ENCODE measurements around the gene C11orf58. TPM values are rescaled to one million over a fixed set of nuclear protein-coding genes. Genes with fewer than 3 reads are reported as not detected.

C11orf58 gene
- total RNA-seq, 2 experiments from 2014 or later, result 132 to 134 TPM

DNA sequence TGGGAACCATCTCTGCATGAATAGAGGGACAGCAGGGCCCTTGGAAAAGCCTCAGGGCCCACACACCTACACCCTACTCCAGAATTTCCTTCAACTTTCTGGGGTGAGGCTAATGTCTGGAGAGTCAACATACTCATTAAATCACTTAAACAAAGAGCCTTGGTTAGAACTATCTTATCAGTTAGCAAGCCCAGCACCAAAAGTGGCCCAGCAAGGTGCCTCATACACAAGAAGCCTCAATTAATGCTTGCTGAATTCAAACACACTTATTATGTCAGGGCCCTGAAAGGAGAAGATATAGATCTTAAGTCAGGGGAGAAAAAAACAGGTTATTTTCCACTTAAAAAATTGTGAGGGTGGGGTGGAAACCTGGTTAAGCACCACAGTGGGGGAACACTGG lies 61.4 kb downstream of the C11orf58 start:
- intact Hi-C loops (cut with micrococcal nuclease), result no loop called here
- ChIA-PET POLR2A (no interaction called here), CTCF (interaction anchor here (0.6 to 2.7 kb wide), 2 partner anchors 14 to 263 kb away, joined by 3 to 26 read pairs; no protein-coding TSS in a partner anchor)
- Mint-ChIP-seq H3K4me1 (ENCODE audit: low read depth) (peaks cover 15% of the 10 kb centered on the region), H3K4me3 (no peak overlapping the region), H3K27me3 (no peaks in the 10 kb centered on the region), H3K9me3 (no peaks in the 10 kb centered on the region), H3K27ac (no peak overlapping the region), H3K36me3 (no peaks in the 10 kb centered on the region)
- DNase-seq, result no peak

DNA sequence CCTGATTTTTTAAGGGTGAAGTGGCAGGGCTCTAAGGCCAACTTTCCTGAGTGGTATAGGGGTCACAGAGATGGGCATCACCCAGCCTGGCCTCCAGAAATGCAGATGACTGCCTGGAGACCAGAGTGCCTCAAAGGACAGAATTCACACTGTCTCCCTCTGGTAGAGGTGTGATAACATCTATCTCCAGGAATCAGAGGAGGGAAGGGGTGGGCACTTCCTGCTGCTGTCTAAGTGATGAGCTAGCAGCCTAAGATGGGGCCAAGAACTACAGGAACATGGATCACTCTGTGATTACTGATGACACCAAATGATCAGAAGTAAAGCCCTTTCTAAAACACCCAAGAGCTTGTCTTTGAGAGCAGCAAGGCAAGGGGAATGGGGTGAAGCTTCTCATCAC lies 61.9 kb downstream of the C11orf58 start:
- peaks cover 10% of the 10 kb centered on the region for H3K4me1 Mint-ChIP-seq (ENCODE audit: low read depth)
- DNase-seq, result no peak
- no peaks in the 10 kb centered on the region for H3K36me3 Mint-ChIP-seq
- H3K4me3 Mint-ChIP-seq, result no peak overlapping the region
- no peaks in the 10 kb centered on the region for H3K27me3 Mint-ChIP-seq
- intact Hi-C loops (cut with micrococcal nuclease), result no loop called here
- CTCF ChIA-PET, result interaction anchor here (0.6 to 2.7 kb wide), 2 partner anchors 14 to 263 kb away, joined by 3 to 26 read pairs; no protein-coding TSS in a partner anchor
- H3K9me3 Mint-ChIP-seq, result no peaks in the 10 kb centered on the region
- POLR2A ChIA-PET, result no interaction called here
- no peak overlapping the region for H3K27ac Mint-ChIP-seq

DNA sequence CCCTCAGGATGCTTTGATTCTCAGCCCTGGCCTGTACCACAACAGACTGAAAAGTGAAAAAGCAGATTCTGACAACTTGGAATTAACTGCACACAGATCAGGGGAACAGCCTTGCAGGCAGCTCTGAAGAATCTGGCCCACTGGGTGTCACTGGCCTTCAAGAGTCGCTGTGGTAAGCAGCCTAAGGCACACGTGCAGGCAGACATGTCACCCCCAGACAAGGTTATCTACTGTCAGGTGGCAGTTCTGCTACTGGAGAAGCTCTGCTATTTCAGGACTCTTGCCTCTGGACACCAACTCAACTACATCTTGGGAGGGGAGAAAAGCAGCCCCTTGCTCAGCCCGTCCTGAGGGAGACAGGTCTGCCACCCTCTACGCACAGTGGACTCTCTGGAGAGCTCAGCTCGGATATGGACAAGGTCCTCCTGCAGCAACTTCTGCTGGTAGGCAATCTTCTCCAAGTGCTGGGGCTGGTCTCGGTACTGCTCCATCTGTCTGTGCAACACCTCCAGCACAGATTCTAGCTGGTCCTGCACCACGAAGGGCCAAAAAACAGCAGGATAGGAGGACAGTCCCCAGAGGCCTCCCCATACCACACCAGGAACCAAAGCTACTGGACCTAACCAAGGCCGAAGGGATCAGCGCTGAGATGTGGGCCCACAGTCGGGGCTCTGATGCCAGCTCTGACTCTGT lies 63.0 kb downstream of the C11orf58 start:
- POLR2A ChIA-PET, result no interaction called here
- peaks cover 10% of the 10 kb centered on the region for H3K4me1 Mint-ChIP-seq (ENCODE audit: low read depth)
- H3K27me3 Mint-ChIP-seq, result no peaks in the 10 kb centered on the region
- no peaks in the 10 kb centered on the region for H3K9me3 Mint-ChIP-seq
- DNase-seq, result no peak
- H3K36me3 Mint-ChIP-seq, result no peaks in the 10 kb centered on the region
- intact Hi-C loops (cut with micrococcal nuclease), result no loop called here
- H3K27ac Mint-ChIP-seq, result no peak overlapping the region
- no peak overlapping the region for H3K4me3 Mint-ChIP-seq
- CTCF ChIA-PET, result interaction anchor here (0.6 to 2.7 kb wide), 4 partner anchors 11 to 261 kb away, joined by 3 to 26 read pairs (median 5); no protein-coding TSS in a partner anchor

DNA sequence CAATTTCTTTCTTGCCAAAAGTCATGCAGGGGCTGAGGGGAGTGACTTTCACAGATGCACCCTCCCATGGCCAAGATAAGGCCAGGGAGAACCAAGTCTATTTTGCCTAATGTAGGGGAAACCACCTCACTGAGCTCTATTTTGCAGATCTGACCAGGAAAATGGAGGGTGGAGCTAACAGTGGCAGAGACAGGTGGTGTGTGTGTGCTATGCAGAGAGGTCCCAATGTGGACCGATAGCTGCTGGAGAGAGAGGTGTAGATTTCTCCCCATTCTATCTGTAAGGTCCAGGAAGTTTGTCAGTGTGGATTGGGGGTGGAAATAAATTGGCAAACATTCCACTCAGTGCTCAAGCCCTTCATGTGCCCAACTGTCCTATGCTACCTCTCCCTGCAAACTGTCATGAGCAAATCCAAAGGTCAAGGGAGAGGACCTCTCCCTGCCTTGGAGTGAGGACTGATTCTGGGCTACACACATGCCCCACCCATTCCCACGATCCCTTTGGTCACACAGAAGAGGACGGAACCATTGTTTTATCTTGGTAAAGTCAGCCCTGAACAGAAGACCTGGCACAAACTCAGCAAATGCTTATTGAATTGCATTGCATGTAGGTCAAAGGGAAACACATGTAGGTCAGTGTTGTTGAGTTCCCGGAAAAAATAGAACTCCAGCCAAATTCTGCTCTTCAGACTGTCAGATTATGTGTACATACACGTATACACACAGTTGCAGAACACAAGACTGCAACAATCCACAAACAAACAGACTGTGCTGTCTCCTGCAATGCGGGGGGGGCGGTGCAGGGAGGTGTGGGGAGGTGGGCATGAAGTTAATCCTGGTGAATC lies 65.9 kb downstream of the C11orf58 start:
- no peaks in the 10 kb centered on the region for H3K36me3 Mint-ChIP-seq
- no peak overlapping the region for H3K27ac Mint-ChIP-seq
- H3K4me1 Mint-ChIP-seq (ENCODE audit: low read depth), result peaks cover 2% of the 10 kb centered on the region
- CTCF ChIA-PET, result interaction anchor here (3.6 kb wide), 1 partner anchor 16 kb away, joined by 13 read pairs; no protein-coding TSS in a partner anchor
- no peak for DNase-seq
- H3K9me3 Mint-ChIP-seq, result no peaks in the 10 kb centered on the region
- POLR2A ChIA-PET, result no interaction called here
- no peak overlapping the region for H3K4me3 Mint-ChIP-seq
- H3K27me3 Mint-ChIP-seq, result no peaks in the 10 kb centered on the region
- intact Hi-C loops (cut with micrococcal nuclease), result no loop called here

DNA sequence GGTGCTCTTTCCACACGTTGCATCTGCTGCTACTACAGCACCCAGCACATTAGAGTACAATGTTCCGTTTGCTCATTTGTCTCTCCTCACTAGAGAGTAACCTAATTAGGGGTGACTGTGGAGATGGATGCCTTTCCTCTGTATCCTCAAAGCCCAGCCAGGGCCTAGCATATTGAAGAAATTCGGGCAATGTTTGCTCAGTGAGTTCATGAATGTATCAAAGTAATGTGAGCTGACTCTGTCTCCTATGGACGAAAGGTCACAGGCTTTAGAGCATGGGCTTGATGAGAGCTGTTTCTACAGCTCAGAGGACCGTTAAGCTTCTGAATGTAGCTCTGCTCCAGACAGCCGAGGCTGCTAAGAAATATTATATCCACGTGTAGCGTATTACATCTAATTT lies 67.5 kb downstream of the C11orf58 start:
- Mint-ChIP-seq H3K9me3 (no peaks in the 10 kb centered on the region), H3K4me1 (ENCODE audit: low read depth) (peaks cover 2% of the 10 kb centered on the region), H3K36me3 (no peaks in the 10 kb centered on the region), H3K27ac (no peak overlapping the region), H3K4me3 (no peak overlapping the region), H3K27me3 (no peaks in the 10 kb centered on the region)
- CTCF ChIA-PET, result interaction anchor here (0.8 to 3.6 kb wide), 4 partner anchors 14 to 22 kb away, joined by 3 to 13 read pairs (median 6); no protein-coding TSS in a partner anchor
- POLR2A ChIA-PET, result no interaction called here
- intact Hi-C loops (cut with micrococcal nuclease), result no loop called here
- DNase-seq, result no peak

DNA sequence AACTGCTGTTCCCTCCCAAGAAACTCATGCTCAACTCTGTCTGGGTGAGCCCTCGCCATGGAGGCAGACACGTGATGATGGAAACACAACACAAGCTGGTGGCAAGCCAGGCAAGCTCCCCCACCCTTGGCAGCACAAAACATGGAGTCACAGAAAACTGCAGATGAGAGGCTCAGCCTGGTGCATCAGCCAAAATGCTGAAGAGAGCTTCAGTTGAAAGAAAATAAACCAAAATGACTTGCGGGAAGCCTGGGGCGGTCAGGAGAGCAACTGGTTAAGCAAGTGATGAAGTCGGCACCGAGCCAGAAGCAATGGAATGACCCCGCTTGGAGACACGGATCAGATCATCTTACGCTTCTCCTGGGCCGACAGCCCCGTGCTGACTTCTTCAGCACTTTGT lies 68.3 kb downstream of the C11orf58 start:
- intact Hi-C loops (cut with micrococcal nuclease), result no loop called here
- no peak overlapping the region for H3K27ac Mint-ChIP-seq
- no peak for DNase-seq
- H3K9me3 Mint-ChIP-seq, result no peaks in the 10 kb centered on the region
- no peaks in the 10 kb centered on the region for H3K36me3 Mint-ChIP-seq
- POLR2A ChIA-PET, result no interaction called here
- CTCF ChIA-PET, result interaction anchor here (0.8 to 3.6 kb wide), 3 partner anchors 13 to 22 kb away, joined by 4 to 13 read pairs (median 8); no protein-coding TSS in a partner anchor
- no peaks in the 10 kb centered on the region for H3K27me3 Mint-ChIP-seq
- H3K4me3 Mint-ChIP-seq, result no peak overlapping the region
- H3K4me1 Mint-ChIP-seq (ENCODE audit: low read depth), result peaks cover 2% of the 10 kb centered on the region

DNA sequence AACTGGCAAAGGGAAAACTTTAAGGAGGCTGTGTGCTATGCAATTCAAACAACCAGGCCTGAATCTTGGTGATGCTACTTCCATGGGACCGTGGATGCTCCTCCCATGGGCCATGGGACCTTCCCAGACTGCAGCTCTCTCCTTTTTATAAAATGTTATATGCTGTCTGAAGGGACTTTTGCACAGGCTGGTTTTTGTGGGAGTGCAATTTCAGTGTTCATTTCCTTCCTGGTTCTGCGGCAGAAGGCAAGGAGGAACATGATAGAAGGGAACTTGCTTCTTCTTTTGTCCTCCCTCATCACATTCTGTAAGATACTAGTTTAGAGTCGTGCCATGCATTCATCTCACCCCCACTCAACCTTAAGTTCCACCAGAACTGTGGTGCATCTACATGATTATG lies 68.9 kb downstream of the C11orf58 start:
- ChIA-PET CTCF (interaction anchor here (2.8 to 3.6 kb wide), 2 partner anchors 13 to 19 kb away, joined by 8 to 13 read pairs; no protein-coding TSS in a partner anchor), POLR2A (no interaction called here)
- H3K4me3 Mint-ChIP-seq, result no peak overlapping the region
- DNase-seq, result no peak
- intact Hi-C loops (cut with micrococcal nuclease), result no loop called here
- H3K4me1 Mint-ChIP-seq (ENCODE audit: low read depth), result peaks cover 2% of the 10 kb centered on the region
- no peaks in the 10 kb centered on the region for H3K9me3 Mint-ChIP-seq
- H3K36me3 Mint-ChIP-seq, result no peaks in the 10 kb centered on the region
- H3K27me3 Mint-ChIP-seq, result no peaks in the 10 kb centered on the region
- no peak overlapping the region for H3K27ac Mint-ChIP-seq

Data from activated CD4-positive, alpha-beta memory T cell treated with anti-CD3 and anti-CD28 coated beads for 36 hours (primary cell).